Panc1 (cell line): ENCODE data around the gene CHRD. TPM values are rescaled to one million over a fixed set of nuclear protein-coding genes. Genes with fewer than 3 reads are reported as not detected.

ENCODE experiments used
- ATAC-seq: fragments of 200-7000 bp; cut with Tn5 transposase; 2 replicates; pipeline ENCODE4 v1.9.1; 2020; ENCODE audit warnings: mild to moderate bottlenecking, moderate library complexity
- BruUV-seq: library from RNA; stranded (reverse); fragments of 400-500 nt; replicated peaks from 2 replicates; lab custom pipeline; 2021; lab: Mats Ljungman, UMichigan
- CTCF ChIA-PET: fragments of 300-600 bp; sonication (Branson Sonifier 250); formaldehyde crosslinking; loops from one replicate; lab custom pipeline; 2022; ENCODE audit warnings: antibody characterized with exemption; lab: Charles Lee
- POLR2A ChIA-PET: fragments of 300-600 bp; sonication (Branson Sonifier 250); formaldehyde crosslinking; loops from one replicate; lab custom pipeline; 2022; ENCODE audit warnings: antibody characterized with exemption; lab: Charles Lee
- DNase-seq: peaks from one replicate; pipeline ENCODE4 v3.0.0-alpha.2; 2010; ENCODE audit warnings: low read depth, low spot score
- H3K27ac ChIP-seq: 2 replicates; pipeline ENCODE4 v1.5.1; 2011; ENCODE audit warnings: mild to moderate bottlenecking, low read length, inconsistent platforms
- H3K27me3 ChIP-seq: fragments of 200-500 bp; sonication (Bioruptor generic); 2 replicates; pipeline ENCODE4 v1.6.0; 2014; ENCODE audit warnings: low read length, inconsistent platforms; ENCODE audit not compliant: control insufficient read depth, insufficient read depth
- H3K36me3 ChIP-seq: fragments of 200-500 bp; sonication (Bioruptor generic); 2 replicates; pipeline ENCODE4 v1.5.1; 2014; ENCODE audit warnings: inconsistent platforms, mild to moderate bottlenecking, low read length, moderate library complexity; ENCODE audit not compliant: control insufficient read depth, insufficient read depth
- H3K4me1 ChIP-seq: 2 replicates; pipeline ENCODE4 v1.5.1; 2011; ENCODE audit warnings: inconsistent platforms, mild to moderate bottlenecking, low read length, moderate library complexity; ENCODE audit not compliant: control insufficient read depth, insufficient read depth
- H3K4me3 ChIP-seq, 2 experiments: 2 replicates each; pipeline ENCODE4 v1.5.1; 2011 to 2012; ENCODE audit warnings: low read depth in 2 of 2, low read length in 2 of 2, mild to moderate bottlenecking in 2 of 2, inconsistent platforms in 1 of 2, moderate library complexity in 1 of 2
- H3K9me3 ChIP-seq: fragments of 200-500 bp; sonication (Bioruptor generic); 2 replicates; pipeline ENCODE4 v1.5.1; 2014; ENCODE audit warnings: low read depth, mild to moderate bottlenecking, inconsistent platforms, low read length, moderate library complexity; ENCODE audit not compliant: control insufficient read depth, insufficient read depth
- POLR2AphosphoS5 ChIP-seq: IDR thresholded peaks from 2 replicates; pipeline ENCODE4 v1.6.1; 2012; ENCODE audit warnings: mild to moderate bottlenecking, low read depth, low read length, moderate library complexity
- SIN3A ChIP-seq: IDR thresholded peaks from 2 replicates; pipeline ENCODE4 v1.6.1; 2012; ENCODE audit warnings: low read depth, mild to moderate bottlenecking, low read length, moderate library complexity, borderline replicate concordance; ENCODE audit not compliant: insufficient read depth
- TCF7L2 ChIP-seq: IDR thresholded peaks from 2 replicates; pipeline ENCODE4 v1.6.1; 2011; ENCODE audit warnings: mild to moderate bottlenecking, low read depth, low read length, inconsistent platforms
- in situ Hi-C: cut with HindIII; loops from 2 replicates; pipeline ENCODE4 v1.10.0; 2016; ENCODE audit warnings: low sequenced_read_pairs, low pct_unique_long_range_greater_than_20kb
- intact Hi-C: fragments of 100-400 bp; cut with micrococcal nuclease; formaldehyde crosslinking; loops from one replicate; pipeline ENCODE4 v1.10.0; 2022; ENCODE audit not compliant: unreplicated experiment
- total RNA-seq: library from RNA; stranded (reverse); gene quantifications from one replicate; pipeline ENCODE4 v1.2.1, GENCODE V29; 2021; ENCODE audit not compliant: unreplicated experiment
- TF ChIP-seq, protein P1 (sequence below): fragments of 450-650 bp; IDR thresholded peaks from 2 replicates; pipeline ENCODE4 v1.5.1; 2017; ENCODE audit warnings: mild to moderate bottlenecking
- TF ChIP-seq, protein P2 (sequence below), 2 experiments: IDR thresholded peaks; 2 replicates each; pipeline ENCODE4 v1.6.1; 2011 to 2012; ENCODE audit warnings: low read depth in 2 of 2, control low read depth in 1 of 2, low read length in 1 of 2, mild to moderate bottlenecking in 1 of 2, moderate library complexity in 1 of 2; ENCODE audit not compliant: insufficient read depth in 1 of 2

The CHRD gene
- total RNA-seq, 1 experiment from 2014 or later: 1.4 TPM

DNA sequence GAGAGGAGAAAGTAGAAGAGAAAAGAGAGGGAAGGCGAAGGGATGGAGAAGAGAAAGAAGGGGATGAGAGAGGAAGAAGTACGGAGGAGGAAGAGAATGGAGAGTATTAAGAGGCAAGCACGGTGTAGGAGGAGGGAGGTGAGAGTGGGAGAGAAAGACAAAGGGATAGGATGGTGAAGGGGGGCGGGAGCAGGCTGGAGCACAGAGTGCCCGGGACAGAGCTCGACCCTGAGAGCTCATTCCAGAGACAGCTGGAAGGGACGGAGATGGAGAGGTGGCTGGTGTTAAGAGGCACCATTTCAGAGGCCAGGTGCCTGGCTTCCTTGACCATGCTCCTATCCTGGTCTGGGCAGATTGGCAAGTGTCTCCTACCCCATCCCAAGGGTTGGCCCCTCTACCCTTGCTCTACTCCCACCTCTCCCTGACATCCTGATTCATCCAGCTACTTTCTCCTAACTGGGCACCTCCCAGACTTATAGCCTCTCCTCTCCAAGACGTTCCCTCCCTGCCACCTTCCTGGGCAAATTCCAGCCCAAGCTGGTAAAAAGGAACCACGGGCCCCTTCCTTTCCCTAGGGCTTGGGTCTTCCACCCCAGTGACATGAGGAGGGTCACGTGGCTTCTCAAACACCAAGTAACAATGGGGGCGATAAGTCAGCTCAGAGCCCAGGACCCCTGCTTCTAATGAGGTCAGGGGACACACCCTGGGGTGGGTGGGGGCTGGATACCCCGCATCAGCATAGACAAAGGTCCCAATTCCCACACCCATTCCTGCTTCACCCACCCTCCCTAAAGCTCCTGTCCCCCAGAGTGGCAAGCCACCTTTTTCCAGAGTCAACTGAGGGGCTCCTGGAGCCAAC lies 19.6 kb upstream of the CHRD start:
- Histone ChIP-seq H3K36me3 (peaks cover 5% of the 10 kb centered on the region), H3K4me3 (peak overlapping the region; percentile 86 to 98), H3K27ac (peak overlapping the region; percentile 85), H3K9me3 (no peaks in the 10 kb centered on the region), H3K4me1 (peaks cover 13% of the 10 kb centered on the region), H3K27me3 (no peaks in the 10 kb centered on the region)
- ChIA-PET POLR2A (no interaction called here), CTCF (interaction anchor here (0.6 kb wide), 1 partner anchor 180 kb away, joined by 8 read pairs; no protein-coding TSS in a partner anchor)
- BruUV-seq: no TSS peak
- intact Hi-C loops: no loop called here
- TF ChIP-seq TCF7L2: no peak
- TF ChIP-seq POLR2AphosphoS5: no peak
- TF ChIP-seq, protein P1, sequence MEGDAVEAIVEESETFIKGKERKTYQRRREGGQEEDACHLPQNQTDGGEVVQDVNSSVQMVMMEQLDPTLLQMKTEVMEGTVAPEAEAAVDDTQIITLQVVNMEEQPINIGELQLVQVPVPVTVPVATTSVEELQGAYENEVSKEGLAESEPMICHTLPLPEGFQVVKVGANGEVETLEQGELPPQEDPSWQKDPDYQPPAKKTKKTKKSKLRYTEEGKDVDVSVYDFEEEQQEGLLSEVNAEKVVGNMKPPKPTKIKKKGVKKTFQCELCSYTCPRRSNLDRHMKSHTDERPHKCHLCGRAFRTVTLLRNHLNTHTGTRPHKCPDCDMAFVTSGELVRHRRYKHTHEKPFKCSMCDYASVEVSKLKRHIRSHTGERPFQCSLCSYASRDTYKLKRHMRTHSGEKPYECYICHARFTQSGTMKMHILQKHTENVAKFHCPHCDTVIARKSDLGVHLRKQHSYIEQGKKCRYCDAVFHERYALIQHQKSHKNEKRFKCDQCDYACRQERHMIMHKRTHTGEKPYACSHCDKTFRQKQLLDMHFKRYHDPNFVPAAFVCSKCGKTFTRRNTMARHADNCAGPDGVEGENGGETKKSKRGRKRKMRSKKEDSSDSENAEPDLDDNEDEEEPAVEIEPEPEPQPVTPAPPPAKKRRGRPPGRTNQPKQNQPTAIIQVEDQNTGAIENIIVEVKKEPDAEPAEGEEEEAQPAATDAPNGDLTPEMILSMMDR: no peak
- TF ChIP-seq, protein P2, sequence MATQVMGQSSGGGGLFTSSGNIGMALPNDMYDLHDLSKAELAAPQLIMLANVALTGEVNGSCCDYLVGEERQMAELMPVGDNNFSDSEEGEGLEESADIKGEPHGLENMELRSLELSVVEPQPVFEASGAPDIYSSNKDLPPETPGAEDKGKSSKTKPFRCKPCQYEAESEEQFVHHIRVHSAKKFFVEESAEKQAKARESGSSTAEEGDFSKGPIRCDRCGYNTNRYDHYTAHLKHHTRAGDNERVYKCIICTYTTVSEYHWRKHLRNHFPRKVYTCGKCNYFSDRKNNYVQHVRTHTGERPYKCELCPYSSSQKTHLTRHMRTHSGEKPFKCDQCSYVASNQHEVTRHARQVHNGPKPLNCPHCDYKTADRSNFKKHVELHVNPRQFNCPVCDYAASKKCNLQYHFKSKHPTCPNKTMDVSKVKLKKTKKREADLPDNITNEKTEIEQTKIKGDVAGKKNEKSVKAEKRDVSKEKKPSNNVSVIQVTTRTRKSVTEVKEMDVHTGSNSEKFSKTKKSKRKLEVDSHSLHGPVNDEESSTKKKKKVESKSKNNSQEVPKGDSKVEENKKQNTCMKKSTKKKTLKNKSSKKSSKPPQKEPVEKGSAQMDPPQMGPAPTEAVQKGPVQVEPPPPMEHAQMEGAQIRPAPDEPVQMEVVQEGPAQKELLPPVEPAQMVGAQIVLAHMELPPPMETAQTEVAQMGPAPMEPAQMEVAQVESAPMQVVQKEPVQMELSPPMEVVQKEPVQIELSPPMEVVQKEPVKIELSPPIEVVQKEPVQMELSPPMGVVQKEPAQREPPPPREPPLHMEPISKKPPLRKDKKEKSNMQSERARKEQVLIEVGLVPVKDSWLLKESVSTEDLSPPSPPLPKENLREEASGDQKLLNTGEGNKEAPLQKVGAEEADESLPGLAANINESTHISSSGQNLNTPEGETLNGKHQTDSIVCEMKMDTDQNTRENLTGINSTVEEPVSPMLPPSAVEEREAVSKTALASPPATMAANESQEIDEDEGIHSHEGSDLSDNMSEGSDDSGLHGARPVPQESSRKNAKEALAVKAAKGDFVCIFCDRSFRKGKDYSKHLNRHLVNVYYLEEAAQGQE (IDR thresholded peaks at IDR 0.05; ENCODE audit: insufficient read depth in 1 of 2, low read depth in 2 of 2, low read length in 1 of 2): no peak
- in situ Hi-C loops: no loop called here
- ATAC-seq (no peak), DNase-seq (no peak)

DNA sequence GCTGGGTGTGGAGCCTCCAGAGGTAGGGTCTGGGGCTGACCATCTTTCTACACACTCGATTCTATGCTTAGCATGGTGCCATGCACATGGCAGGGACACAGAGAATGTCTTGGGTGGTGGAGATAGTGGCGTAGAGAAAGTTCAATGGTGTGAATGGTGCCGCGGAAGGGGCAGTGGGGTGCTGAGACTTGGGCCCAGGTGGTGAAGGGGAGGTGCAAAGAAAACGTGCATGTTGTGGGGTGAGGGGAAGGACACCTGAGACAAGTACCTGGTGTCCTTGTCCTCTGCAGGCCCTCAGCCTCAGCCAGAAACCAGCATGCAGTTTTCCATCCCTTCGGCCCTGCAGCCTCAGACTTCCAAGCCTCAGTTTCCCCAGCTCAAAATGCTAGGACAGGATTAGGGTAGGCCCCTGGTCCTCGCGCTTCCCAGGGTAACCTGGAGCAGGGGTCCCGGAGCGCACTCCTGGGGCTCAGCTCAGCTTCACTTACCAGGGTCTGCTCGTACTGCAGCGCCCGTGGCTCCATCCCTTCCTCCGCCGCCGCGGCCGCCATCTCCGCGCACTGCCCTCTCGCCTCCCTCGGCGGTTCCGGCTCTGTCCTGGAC lies 18.8 kb upstream of the CHRD start:
- BruUV-seq: no TSS peak
- Histone ChIP-seq H3K27me3 (no peaks in the 10 kb centered on the region), H3K4me3 (peak overlapping the region; percentile 86 to 98), H3K27ac (peak overlapping the region; percentile 85), H3K36me3 (peaks cover 5% of the 10 kb centered on the region), H3K4me1 (peaks cover 13% of the 10 kb centered on the region), H3K9me3 (no peaks in the 10 kb centered on the region)
- CTCF ChIA-PET: interaction anchor here (0.6 to 1.4 kb wide), 2 partner anchors 9 to 179 kb away, joined by 3 to 8 read pairs; no protein-coding TSS in a partner anchor
- TF ChIP-seq, protein P2 (IDR thresholded peaks at IDR 0.05; ENCODE audit: insufficient read depth in 1 of 2, low read depth in 2 of 2, low read length in 1 of 2): no peak
- TF ChIP-seq SIN3A (no peak), POLR2AphosphoS5 (no peak), TCF7L2 (no peak)
- TF ChIP-seq, protein P1: no peak
- POLR2A ChIA-PET: no interaction called here
- DNase-seq (no peak), ATAC-seq (peak; percentile 1)
- intact Hi-C loops (no loop called here), in situ Hi-C loops (no loop called here)
